NCI-H82 treated with DMSO at 0.1 percent for 48 hours (cell line): ENCODE measurements around the gene ORAI2.
"Not testable (repeated sequence)": the region's sequence is repeated elsewhere in the genome, so short reads cannot be mapped to it uniquely, and the experiment has no call there.

Source experiments
- DNase-seq: peaks from one replicate; lab custom pipeline; 2025; ENCODE audit not compliant: unreplicated experiment; lab: John Stamatoyannopoulos, UW

The ORAI2 gene

DNA sequence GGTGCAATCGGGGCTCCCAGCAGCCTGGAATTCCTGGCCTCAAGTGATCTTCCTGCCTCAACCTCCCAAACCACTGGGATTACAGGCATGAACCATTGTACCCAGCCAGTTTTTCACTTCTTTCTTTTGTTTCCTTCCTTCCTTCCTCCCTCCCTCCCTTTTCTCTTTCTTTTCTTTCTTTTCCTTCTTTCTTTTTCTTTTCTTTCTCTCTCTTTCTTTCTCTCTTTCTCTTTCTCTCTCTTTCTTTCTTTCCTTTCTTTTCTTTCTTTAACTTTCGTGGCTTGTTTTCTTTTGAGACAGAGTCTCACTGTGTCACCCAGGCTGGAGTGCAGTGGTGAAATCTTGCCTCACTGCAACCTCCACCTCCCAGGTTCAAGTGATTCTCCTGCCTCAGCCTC lies 12.3 kb downstream of the ORAI2 start:
- DNase-seq, result no peak

GRCh38 chr7:102446387-102447156 lies 13.2 kb downstream of the ORAI2 start:
- DNase-seq, result no peak

DNA sequence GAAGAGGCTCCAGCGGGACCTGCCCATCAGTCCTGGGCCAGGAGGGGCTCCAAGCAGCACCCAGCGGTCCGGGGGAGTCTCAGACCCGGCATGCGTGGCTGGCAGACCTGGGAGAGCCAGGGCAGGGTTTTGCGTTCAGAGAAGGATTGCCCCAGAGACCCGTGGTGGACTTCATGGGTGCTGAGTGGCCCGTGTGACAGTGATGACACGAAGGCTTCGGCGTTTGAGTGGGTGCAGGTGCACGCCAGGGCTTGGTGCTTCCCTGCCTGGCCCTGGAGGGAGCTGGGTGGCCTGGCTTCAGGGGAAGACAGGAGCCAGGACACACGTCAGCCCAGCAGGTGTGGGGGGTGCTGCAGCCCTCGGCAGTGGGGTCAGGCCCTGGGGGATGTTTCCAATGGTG lies 13.9 kb downstream of the ORAI2 start:
- no peak for DNase-seq

DNA sequence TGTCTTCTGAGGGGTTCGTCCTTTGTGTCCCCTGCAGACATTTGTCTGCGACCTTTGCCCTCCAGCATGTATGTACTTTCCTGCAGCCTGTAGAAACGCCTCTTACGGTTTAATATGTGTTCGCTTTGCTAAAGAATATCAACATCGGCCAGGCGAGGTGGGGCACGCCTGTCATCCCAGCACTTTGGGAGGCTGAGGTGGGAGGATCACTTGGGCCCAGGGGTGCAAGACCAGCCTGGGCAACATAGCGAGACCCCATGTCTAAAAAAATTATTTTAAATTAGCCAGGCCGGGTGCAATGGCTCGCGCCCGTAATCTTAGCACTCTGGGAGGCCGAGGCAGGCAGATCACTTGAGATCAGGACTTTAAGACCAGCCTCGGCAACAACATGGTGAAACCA lies 15.8 kb downstream of the ORAI2 start:
- no peak for DNase-seq

- no peak for DNase-seq
Observed at GRCh38 chr7:102450242-102450641, 16.9 kb downstream of the ORAI2 start.

GRCh38 chr7:102451371-102452054 lies 18.1 kb downstream of the ORAI2 start:
- DNase-seq, result no peak

DNA sequence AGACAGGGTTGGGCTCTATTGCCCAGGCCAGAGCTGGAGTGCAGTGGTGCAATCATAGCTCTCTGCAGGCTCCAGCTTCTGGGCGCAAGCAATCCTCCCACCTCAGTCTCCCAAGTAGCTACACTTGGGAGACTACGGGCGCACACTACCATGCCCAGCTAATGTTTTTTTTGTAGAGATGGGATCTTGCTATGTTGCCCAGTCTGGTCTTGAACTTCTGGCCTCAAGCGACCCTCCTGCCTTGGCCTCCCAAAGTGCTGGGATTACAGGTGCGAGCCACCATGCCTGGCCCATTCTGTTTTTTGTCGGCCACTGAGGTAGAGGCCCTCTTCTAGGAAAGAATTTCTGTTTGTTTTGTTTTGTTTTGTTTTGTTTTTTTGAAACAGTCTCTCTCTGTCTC lies 19.1 kb downstream of the ORAI2 start:
- no peak for DNase-seq

DNA sequence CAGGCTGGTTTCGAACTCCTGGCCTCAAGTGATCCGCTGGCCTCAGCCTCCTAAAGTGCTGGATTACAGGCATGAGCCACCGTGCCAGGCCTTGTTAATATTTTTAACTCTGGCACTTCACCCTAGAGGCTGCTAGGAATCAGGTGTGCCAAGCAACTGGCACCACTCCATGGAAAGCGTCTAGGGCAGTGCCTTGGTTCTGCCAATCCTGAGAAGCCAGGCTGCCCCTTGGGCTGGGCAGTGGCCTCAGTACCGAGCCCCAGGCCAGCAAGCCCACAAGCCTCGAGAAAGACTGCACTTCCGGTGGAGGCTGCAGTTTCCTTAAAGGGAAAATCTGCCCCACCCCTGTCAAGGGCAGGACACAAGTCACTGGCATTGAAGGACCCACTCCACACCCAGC lies 19.9 kb downstream of the ORAI2 start:
- DNase-seq, result no peak

- no peak for DNase-seq
Observed at GRCh38 chr7:102454468-102454867, 21.1 kb downstream of the ORAI2 start.

- DNase-seq, result not testable (repeated sequence)
Observed at GRCh38 chr7:102454932-102455331, 21.6 kb downstream of the ORAI2 start.

GRCh38 chr7:102455596-102455995 lies 22.2 kb downstream of the ORAI2 start:
- DNase-seq, result no peak

GRCh38 chr7:102456327-102456726 lies 23.0 kb downstream of the ORAI2 start:
- DNase-seq, result no peak

- no peak for DNase-seq
Observed at GRCh38 chr7:102457352-102457924, 24.1 kb downstream of the ORAI2 start.

- no peak for DNase-seq
Observed at GRCh38 chr7:102459221-102459844, 26.0 kb downstream of the ORAI2 start.

DNA sequence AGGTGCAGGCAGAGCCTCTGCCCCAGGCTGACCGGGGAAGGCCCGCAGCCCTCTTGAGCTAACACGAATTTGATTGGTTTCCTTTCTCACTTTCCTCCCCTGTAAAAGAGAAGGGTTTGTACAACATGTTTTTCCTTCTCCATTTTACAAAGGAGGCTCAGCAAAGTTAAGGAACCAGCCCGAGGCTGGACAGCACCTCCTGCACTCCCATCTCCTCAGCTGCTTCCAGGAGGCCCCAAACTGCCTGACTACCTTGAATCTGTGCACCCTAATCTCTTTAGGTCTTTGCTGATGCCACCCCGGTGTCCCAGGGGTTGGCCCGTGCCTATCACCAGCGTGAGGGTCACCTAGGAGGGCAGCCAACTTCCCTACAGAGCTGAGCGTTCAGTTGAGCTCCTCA lies 27.1 kb downstream of the ORAI2 start:
- no peak for DNase-seq

DNA sequence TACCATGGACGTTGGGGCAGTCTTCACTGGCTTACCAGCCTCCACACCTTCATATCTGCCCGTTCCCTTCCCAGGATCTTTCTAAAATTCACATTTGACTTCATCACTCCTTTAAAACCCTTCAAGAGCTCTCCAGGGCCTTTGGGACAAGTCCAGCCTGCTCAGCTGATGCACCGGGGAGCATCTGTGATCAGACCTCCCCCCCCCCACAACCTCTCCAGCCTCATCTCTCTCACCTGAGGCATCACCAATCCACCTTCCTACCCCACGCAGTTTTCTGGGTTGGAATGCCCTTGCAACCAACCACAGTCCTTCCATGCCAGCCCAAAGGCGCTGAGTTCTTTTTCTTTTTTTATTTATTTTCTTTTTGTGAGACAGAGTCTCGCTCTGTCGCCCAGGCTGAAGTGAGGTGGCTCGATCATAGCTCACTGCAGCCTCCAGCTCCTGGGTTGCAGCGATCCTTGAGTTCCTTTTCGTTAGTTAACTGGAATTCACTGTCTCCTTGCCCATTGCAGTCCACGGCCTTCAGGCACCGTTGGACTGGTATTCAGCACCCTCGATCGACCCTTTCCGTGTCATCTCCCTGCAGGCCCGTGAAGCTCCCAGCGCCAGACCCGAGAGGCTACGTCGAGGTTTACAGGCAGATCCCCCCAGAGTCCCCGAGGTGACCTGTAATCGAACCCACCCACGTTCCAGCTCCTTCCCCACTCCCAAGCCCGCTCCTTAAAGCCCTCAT lies 30.6 kb downstream of the ORAI2 start:
- no peak for DNase-seq

- DNase-seq, result peak; percentile 53
Observed at GRCh38 chr7:102464577-102465280, 31.4 kb downstream of the ORAI2 start, which contains the start of the genes ALKBH4 and LRWD1. Gene ALKBH4, minus strand, starts transcription at chr7:102464863. Its CDS starts 27 bp downstream, at chr7:102464836. Gene LRWD1, plus strand, starts transcription at chr7:102464984. Its CDS starts 97 bp downstream, at chr7:102465081.

GRCh38 chr7:102466097-102466496 lies 32.7 kb downstream of the ORAI2 start:
- no peak for DNase-seq

- DNase-seq, result no peak
Observed at GRCh38 chr7:102467581-102468477, 34.5 kb downstream of the ORAI2 start.
